ENCODE results near the gene AGAP1.

Gene AGAP1

DNA sequence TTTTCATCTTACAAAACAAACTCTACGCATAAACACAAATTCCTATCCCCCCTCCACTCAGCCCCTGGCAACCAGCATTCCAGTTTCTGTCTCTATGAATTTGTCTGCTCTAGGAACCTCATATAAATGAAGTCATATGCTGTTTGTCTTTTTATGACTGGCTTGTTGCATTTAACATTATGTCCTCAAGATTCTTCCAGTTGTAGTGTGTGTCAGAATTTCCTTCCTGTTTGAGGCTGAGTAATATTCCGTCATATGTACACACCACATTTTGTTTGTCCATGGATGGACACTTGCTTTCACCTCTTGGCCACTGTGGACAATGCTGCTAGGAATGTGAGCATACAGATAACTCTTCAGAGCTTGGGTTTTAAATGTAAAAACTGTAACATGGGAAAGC, 402.2 kb downstream of the AGAP1 start:
- in situ Hi-C loops (cut with MboI; ENCODE audit: low sequenced_read_pairs): no loop called here

DNA sequence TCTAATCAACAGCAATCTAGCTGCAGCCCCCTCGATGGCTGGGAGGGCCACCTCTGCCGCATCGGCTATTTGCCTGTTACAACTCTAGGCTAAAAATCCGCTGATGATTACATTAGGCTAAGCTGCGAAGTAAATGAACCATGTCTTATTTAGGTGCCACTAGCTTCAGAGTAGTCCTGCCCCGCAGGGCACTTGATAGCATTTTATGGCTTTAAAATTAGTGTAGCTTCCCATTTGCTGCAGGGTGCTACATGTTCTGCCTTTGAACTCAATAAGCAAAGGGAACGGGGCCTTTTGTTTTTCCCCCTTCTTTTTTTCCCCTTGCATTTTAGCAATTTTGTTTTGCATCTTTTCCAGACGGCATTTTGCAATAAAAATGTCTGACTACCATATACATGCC, 404.1 kb downstream of the AGAP1 start:
- in situ Hi-C loops (cut with MboI; ENCODE audit: low sequenced_read_pairs): no loop called here

GRCh38 chr2:235898766-235899165, 404.9 kb downstream of the AGAP1 start:
- in situ Hi-C loops (cut with MboI; ENCODE audit: low sequenced_read_pairs): no loop called here

- in situ Hi-C loops (cut with MboI; ENCODE audit: low sequenced_read_pairs): no loop called here
Observed at GRCh38 chr2:235900631-235901030, 406.8 kb downstream of the AGAP1 start.

DNA sequence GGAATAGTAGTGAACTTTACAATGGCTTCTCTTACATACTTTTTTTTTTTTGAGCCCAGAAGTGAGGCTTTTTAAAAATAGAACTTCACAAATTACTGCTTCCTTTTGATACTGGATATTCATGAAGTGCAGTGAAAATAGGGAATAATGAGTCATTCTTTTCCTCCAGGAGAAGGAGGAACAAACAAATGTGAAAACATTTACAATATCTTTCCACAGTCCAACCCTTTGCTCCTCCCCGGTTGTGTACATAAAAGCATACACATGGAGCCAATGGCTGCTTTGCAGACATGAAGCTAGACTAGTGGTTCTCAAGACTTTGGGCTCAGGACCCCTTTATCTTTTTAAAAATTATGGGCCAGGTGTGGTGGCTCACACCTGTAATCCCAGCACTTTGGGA, 407.4 kb downstream of the AGAP1 start:
- in situ Hi-C loops (cut with MboI; ENCODE audit: low sequenced_read_pairs): no loop called here

DNA sequence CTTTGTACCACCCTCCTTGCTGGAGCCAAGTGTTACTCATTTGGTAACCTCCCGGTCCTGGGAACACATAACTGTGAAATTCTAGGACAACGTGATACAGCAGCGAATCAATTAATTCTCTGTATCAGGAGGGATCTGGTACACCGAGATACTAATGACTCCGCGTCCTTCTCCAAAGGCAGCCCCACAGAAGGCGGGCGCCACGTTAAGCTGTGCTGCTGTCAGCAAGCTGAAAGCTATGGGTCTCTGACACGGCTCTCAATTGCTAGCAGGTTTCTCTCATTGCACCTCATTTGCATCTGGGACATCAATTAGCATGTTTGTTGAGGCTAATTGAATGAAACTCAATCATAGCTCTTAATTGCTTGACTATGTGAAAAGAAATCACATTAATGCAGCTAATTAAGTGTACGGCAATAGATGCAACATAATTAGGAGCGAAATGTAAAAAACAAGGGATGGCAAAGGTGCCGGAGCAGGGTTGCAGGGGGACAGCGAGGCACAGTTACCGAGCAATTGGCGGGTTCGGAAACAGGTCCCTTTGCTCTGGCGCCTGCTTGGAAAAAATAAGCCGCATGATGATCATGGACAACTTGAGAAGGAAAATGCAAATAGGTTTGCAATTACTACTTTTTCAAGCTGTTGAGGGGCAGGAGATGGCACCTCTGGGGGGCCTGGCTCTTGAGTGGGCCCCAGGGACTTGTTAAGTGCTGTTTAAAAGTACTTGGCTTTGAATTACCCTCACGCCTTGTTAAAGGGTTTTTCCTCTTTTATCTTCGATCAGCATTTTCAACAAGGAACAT, 410.1 kb downstream of the AGAP1 start:
- in situ Hi-C loops (cut with MboI; ENCODE audit: low sequenced_read_pairs): no loop called here

DNA sequence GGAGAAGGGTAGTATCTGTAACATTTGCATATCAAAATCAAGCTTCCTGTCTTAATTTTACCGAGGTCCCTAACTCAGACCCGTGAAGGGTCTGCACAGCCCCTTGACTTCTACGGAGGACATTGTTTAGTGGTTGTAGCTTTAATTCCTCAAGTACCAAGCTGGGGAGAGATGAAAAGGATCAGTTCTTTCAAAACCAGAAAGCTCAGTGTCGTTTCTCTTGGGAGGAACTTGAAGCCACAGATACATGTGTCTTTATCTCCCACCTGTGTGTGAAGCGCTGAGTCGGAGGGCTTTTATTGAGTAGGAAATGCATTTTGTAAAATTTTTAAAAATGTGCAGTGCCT, 410.7 kb downstream of the AGAP1 start:
- in situ Hi-C loops (cut with MboI; ENCODE audit: low sequenced_read_pairs): no loop called here

- in situ Hi-C loops (cut with MboI; ENCODE audit: low sequenced_read_pairs): no loop called here
Observed at GRCh38 chr2:235908826-235909225, 415.0 kb downstream of the AGAP1 start.

- in situ Hi-C loops (cut with MboI; ENCODE audit: low sequenced_read_pairs): no loop called here
Observed at GRCh38 chr2:235909358-235909757, 415.5 kb downstream of the AGAP1 start.

DNA sequence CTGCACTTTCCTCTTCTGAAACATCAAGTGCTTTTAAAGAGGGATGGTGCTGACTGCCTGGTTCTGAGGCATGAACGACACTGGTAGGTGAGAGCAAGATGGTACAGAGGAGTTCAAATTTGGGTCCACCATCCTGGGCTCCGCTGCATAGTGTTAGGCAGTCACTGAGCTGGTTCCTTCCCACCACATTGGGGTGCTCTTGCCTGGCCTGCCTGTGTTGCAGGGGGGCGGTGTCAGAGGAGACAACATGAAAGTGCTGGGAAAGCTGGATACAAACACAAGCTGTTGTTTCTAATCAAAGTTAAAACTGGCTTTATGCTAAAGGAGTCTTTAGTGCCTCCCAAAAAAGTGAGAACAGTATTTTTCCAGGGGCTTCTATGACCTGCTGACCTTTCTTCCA, 416.2 kb downstream of the AGAP1 start:
- in situ Hi-C loops (cut with MboI; ENCODE audit: low sequenced_read_pairs): no loop called here

- in situ Hi-C loops (cut with MboI; ENCODE audit: low sequenced_read_pairs): no loop called here
Observed at GRCh38 chr2:235911125-235911524, 417.3 kb downstream of the AGAP1 start.

GRCh38 chr2:235911633-235912233, 417.9 kb downstream of the AGAP1 start:
- in situ Hi-C loops (cut with MboI; ENCODE audit: low sequenced_read_pairs): no loop called here

GRCh38 chr2:235914756-235915155, 420.9 kb downstream of the AGAP1 start:
- in situ Hi-C loops (cut with MboI; ENCODE audit: low sequenced_read_pairs): no loop called here

DNA sequence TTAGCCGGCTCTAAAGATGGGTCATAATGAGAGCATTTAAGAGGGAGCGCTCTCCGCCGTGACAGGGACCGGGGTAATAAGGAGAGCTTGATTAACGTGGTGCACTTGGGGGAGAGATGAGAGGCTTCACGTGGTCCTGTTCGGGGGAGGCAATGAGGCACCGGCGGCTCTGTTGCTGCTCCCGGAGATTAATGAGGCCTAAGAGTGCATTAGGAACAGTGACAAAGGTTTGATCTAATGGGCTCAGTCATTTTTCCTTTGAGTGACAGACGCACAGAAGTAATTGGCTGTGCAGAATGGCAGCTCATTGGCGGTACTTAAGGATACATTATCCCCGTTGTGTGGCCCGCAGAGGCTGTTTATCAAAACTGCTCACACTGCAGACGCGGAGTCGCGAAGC, 423.7 kb downstream of the AGAP1 start:
- in situ Hi-C loops (cut with MboI; ENCODE audit: low sequenced_read_pairs): no loop called here

DNA sequence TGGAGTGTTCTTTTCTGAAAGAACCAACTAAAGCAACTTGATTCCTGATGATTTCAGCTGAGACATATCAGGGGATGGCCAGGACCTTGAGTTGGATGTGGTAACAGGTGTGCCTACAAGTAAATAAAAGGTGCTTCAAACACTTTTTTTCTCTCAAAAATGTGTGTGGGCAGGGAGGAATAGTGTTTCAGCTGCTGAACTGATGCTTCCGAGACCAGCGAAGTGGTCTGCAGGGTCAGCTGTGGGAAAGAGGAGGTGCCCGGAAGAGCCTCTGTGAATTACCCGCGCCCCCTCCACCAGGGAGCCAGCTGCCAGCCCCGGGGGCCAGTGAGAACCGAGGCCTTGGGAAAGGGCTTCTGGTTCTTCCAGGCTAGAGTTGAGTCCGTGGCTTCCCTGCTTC, 425.0 kb downstream of the AGAP1 start:
- in situ Hi-C loops (cut with MboI; ENCODE audit: low sequenced_read_pairs): no loop called here

DNA sequence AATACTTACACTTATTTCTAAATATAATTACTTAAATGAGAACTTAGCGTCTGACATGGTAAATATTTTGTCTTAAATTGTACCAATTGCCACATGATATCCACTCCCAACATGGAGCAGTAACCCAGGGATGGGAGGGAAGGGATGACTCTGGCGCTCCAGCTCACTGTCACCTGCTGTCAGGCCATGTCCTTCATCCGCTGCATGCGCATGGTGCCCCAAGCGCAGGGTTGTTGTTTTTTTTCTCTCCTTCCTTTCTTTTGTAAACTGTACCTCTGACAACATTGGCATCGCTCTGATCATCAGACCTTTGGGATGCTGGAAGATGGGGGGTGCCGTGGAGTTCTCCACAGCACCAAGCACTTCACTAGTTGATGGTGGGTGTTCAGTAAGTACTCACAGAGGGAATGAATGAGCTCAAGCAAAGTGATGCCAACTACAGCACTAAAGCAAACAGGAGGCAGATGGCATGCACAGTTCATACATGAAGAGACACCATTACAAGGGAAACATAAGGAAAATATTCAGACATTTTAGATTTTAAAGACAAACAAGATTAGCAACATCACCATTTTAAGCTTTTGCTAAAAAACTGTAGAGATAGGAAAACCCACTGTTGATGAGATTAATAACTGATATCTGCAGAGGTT, 426.5 kb downstream of the AGAP1 start:
- in situ Hi-C loops (cut with MboI; ENCODE audit: low sequenced_read_pairs): no loop called here

DNA sequence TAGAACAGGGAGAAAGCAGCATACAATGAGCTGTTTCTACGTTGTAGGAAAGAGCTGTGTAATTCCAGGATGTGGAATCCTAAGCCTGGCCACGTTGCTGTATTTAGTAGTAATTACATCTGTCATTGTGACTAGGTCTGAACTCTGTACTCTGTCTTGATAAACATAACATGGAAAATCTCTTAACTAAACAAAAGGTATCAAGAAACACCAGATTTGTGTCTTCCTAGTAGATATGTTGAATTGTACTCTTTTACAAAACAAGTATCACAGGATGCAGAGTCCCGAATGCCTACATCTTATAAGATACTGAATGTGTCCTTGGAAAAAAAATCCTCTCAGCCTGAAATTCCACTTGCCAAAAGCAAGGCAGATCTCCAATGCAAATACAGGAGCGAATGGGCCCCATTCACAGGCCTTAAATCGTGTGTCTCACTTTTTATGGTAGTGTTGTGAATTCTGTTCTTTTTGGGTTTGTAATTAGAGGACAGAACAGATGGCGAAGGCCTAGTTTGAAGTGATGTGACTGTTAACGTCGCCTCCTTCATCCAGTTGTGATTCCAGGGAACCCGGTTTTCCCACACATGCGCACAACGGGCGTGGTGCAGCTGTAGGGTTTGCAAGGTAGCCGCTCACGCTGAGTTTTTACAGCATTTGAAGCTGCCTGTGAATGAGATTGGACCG, 427.8 kb downstream of the AGAP1 start:
- in situ Hi-C loops (cut with MboI; ENCODE audit: low sequenced_read_pairs): no loop called here

DNA sequence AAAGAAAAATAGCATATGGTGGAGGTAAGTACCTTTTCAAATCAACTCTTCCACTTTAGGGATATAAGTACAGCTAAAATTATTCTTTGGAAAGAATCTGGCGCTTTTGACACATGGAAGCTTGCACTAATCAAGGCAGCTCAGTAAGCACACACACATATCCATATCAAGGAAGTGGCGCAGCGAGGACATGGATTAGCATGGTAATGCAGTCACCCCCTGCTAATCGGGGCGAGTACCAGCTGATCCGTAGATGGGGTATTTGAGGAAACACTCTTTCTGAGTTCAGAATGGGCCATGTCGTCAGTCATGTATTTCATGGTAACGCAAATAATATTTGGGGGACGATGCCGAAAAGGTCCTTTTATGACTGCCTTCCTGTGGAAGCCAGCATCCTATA, 429.0 kb downstream of the AGAP1 start:
- in situ Hi-C loops (cut with MboI; ENCODE audit: low sequenced_read_pairs): no loop called here

GRCh38 chr2:235923859-235924674, 430.2 kb downstream of the AGAP1 start:
- in situ Hi-C loops (cut with MboI; ENCODE audit: low sequenced_read_pairs): no loop called here

DNA sequence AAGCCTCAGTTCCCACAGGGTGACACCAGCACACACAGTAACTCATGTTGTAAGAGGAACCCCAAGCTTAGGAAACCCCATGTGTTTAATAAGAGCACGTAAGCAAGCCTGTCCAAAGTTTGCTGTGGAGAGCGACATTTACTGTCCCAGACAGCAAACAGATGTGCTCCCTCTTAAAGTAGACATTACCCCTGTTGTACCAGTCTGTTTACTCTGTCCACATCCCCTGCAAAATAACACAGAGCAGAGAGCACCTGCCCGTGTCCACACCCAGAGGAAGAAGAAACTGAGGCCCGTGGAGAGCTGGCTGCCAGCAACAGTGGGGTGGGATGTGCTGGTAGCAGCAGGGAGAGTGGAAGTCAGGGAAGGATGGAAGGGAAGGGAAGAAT, 430.8 kb downstream of the AGAP1 start:
- in situ Hi-C loops (cut with MboI; ENCODE audit: low sequenced_read_pairs): no loop called here
